ENCODE measurements around the gene MRAP2. TPM values are rescaled to one million over a fixed set of nuclear protein-coding genes. Genes with fewer than 3 reads are reported as not detected.
"Not testable (repeated sequence)": the region's sequence is repeated elsewhere in the genome, so short reads cannot be mapped to it uniquely, and the experiment has no call there.

The MRAP2 gene
- total RNA-seq, 2 experiments from 2014 or later, result not detected

DNA sequence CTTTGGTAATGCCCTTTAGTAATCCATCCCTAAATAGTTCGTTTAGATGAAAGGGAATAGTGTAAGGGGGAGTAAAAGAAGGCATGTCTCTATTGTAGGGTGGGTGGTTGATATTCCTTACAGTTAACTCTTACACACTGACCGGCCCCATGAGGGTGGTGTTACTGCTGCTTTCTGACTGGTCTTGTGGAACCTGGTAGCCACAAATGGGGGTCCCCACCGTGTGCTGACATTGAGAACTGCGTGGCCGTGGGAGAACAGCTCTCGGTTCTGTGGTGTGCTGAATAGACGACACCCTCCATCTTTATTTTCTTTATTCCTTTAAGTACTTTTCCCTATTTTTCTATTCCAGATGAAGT is 19.3 kb downstream of the MRAP2 start:
- H3K4me1 Mint-ChIP-seq, result no peaks in the 10 kb centered on the region
- H3K4me3 Mint-ChIP-seq, result no peak overlapping the region
- no peaks in the 10 kb centered on the region for H3K36me3 Mint-ChIP-seq
- H3K27me3 Mint-ChIP-seq, result no peaks in the 10 kb centered on the region
- no peak for DNase-seq
- H3K9me3 Mint-ChIP-seq, result no peaks in the 10 kb centered on the region
- H3K27ac Mint-ChIP-seq, result no peak overlapping the region

GRCh38 chr6:84055647-84056046 is 22.1 kb downstream of the MRAP2 start:
- no peaks in the 10 kb centered on the region for H3K27me3 Mint-ChIP-seq
- no peaks in the 10 kb centered on the region for H3K4me1 Mint-ChIP-seq
- no peaks in the 10 kb centered on the region for H3K9me3 Mint-ChIP-seq
- H3K27ac Mint-ChIP-seq, result no peak overlapping the region
- no peak for DNase-seq
- no peak overlapping the region for H3K4me3 Mint-ChIP-seq
- H3K36me3 Mint-ChIP-seq, result no peaks in the 10 kb centered on the region

- H3K36me3 Mint-ChIP-seq, result no peaks in the 10 kb centered on the region
- no peaks in the 10 kb centered on the region for H3K9me3 Mint-ChIP-seq
- H3K4me1 Mint-ChIP-seq, result no peaks in the 10 kb centered on the region
- H3K27me3 Mint-ChIP-seq, result no peaks in the 10 kb centered on the region
- no peak overlapping the region for H3K27ac Mint-ChIP-seq
- DNase-seq, result no peak
- no peak overlapping the region for H3K4me3 Mint-ChIP-seq
These were observed 24.3 kb downstream of the MRAP2 start for GRCh38 chr6:84057908-84058307.

- Mint-ChIP-seq H3K27me3 (no peaks in the 10 kb centered on the region), H3K9me3 (no peaks in the 10 kb centered on the region), H3K4me1 (no peaks in the 10 kb centered on the region), H3K27ac (no peak overlapping the region), H3K36me3 (no peaks in the 10 kb centered on the region), H3K4me3 (no peak overlapping the region)
- DNase-seq, result no peak
These were observed 25.5 kb downstream of the MRAP2 start for GRCh38 chr6:84059082-84059481.

DNA sequence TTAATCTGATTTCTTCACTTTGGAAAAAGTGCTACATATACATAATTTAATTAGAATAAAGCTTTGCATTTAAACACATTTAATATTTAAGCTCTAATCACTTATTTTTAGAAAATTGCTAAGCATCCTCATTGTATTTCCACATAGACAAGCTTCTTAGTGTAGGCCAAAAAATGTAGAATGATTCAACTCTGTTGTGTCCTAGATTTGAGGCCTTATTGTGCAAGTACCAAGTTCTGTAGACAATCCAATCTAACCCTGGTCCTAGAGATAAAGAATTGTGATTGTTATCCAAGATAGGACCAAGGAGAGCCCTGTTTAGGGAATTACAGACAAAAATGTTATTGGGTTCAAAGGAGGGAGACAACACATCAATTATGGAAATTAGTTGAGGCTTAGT is 27.6 kb downstream of the MRAP2 start:
- Mint-ChIP-seq H3K9me3 (no peaks in the 10 kb centered on the region), H3K36me3 (no peaks in the 10 kb centered on the region), H3K27ac (no peak overlapping the region), H3K27me3 (no peaks in the 10 kb centered on the region), H3K4me1 (no peaks in the 10 kb centered on the region), H3K4me3 (no peak overlapping the region)
- no peak for DNase-seq

DNA sequence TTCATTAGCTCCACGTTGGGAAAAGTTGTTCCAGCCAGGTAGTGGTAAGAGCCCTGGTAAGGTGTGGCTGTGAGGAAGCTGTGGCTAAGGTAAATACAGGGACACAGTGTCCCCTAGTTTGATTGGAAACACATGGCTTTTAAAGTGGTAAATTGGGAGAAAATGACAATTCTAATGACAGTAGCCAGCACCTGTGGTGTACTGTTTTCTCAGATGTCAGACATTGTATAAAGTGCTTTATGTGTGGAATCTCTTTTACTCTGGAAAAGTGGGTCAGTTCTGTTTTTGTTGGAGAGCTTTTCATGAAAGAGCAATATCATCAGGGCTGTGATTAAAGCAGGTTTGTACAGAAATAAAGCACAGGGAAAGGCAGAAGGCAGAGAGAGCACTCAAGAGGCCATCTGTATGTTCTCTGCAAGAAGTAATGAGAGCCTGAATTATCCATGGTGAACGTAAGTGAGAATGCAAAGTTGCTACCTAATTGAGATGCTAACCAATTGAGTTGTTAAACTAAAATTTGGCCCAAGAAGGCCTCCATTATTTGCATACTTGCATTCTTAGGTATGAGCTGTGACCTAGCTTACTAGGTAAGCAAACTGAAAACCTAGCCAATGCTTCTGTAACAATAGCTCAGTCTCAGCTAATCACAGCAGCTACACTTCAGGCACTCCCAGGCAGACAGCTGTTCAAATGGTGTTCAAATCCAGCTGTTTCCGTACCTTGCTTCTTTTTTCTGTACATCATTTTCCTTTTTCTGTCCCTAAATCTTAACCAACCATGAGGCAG is 28.2 kb downstream of the MRAP2 start:
- H3K27me3 Mint-ChIP-seq, result no peaks in the 10 kb centered on the region
- H3K9me3 Mint-ChIP-seq, result no peaks in the 10 kb centered on the region
- H3K36me3 Mint-ChIP-seq, result no peaks in the 10 kb centered on the region

GRCh38 chr6:84062519-84063154 is 29.1 kb downstream of the MRAP2 start:
- no peak overlapping the region for H3K4me3 Mint-ChIP-seq
- no peak for DNase-seq
- H3K9me3 Mint-ChIP-seq, result no peaks in the 10 kb centered on the region
- H3K4me1 Mint-ChIP-seq, result no peaks in the 10 kb centered on the region
- no peaks in the 10 kb centered on the region for H3K27me3 Mint-ChIP-seq
- no peaks in the 10 kb centered on the region for H3K36me3 Mint-ChIP-seq
- H3K27ac Mint-ChIP-seq, result no peak overlapping the region

More for the DNA sequence above, 28.2 kb downstream of the MRAP2 start:
- H3K27ac Mint-ChIP-seq, result no peak overlapping the region
- H3K4me1 Mint-ChIP-seq, result no peaks in the 10 kb centered on the region
- no peak for DNase-seq
- H3K4me3 Mint-ChIP-seq, result no peak overlapping the region

DNA sequence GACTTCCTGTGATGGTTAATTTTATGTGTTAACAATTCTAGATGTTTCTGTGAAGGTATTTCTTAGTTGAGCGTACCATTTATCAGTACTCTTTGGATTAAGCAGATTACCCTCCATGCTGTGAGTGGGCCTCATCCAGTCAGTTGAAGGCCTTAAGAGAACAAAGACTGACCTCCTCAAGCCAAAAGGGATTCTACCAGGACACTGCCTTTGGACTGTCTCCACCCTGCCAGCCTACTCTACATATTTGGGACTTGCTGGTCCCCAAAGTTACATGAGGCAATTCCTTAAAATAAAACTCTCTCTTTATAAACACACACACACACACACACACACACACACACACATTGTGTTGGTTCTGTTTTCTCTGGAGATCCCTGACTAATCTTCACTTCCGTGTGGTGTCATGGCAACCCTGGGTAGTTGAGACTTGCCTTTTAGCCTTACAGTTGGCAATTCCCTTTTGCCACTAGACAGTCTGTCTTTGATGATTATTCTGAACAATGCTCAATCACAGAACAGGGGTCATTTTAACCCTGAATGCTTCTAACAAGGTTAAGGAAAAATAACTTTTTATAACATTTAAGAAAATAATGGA is 32.2 kb downstream of the MRAP2 start:
- Mint-ChIP-seq H3K4me3 (no peak overlapping the region), H3K27me3 (peaks cover 5% of the 10 kb centered on the region), H3K27ac (no peak overlapping the region), H3K9me3 (peaks cover 1% of the 10 kb centered on the region), H3K4me1 (no peaks in the 10 kb centered on the region), H3K36me3 (no peaks in the 10 kb centered on the region)
- DNase-seq, result no peak

DNA sequence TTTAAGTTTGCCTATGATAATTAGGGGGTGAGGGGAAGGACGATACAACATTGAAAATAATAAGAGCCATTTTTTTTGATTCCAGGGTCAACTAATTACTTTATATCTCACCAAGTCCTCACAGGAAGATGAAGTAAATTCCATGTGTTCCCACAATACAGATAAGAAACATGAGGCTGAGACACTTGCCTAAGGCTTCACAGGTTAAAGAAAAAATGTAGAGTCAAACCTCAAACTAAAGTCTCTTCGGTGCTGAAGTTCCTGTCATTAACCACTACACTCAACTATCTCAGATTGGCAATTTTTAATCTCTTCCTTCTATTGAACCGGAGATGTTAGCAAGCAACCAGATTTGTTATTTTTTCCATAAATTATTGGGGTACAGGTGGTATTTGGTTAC is 33.0 kb downstream of the MRAP2 start:
- Mint-ChIP-seq H3K27me3 (peaks cover 12% of the 10 kb centered on the region), H3K4me1 (no peaks in the 10 kb centered on the region), H3K27ac (no peak overlapping the region), H3K36me3 (no peaks in the 10 kb centered on the region), H3K4me3 (no peak overlapping the region), H3K9me3 (peaks cover 1% of the 10 kb centered on the region)
- DNase-seq, result no peak

- peaks cover 21% of the 10 kb centered on the region for H3K27me3 Mint-ChIP-seq
- not testable (repeated sequence) for H3K27ac Mint-ChIP-seq, H3K4me1 Mint-ChIP-seq, DNase-seq, H3K9me3 Mint-ChIP-seq, H3K36me3 Mint-ChIP-seq, H3K4me3 Mint-ChIP-seq
These were observed 35.3 kb downstream of the MRAP2 start for GRCh38 chr6:84068873-84069272.

DNA sequence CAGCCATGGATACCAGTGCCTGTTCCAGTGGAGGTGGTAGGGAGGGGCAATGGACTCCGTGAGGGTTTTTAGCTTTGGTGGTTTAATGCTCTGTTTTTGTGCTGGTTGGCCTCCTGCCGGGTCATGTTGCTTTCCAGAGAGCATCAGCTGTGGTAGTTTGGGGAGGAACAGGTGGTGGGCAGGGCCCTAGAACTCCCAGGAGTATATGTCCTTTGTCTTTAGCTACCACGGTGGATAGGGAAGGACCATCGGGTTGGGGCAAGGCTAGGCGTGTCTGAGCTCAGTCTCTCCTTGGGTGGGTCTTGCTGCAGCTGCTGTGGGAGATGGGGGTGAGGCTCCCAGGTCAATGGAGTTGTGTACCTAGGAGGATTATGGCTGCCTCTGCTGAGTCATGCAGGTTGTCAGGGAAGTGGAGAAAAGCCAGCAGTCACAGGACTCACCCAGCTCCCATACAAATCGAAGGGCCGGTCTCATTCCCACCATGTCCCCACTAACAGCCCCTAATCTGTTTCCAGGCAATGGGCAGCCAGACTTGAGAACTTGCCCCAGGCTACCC is 38.9 kb downstream of the MRAP2 start:
- Mint-ChIP-seq H3K4me1 (no peaks in the 10 kb centered on the region), H3K27me3 (peaks cover 21% of the 10 kb centered on the region), H3K27ac (no peak overlapping the region), H3K36me3 (no peaks in the 10 kb centered on the region), H3K9me3 (peaks cover 1% of the 10 kb centered on the region), H3K4me3 (no peak overlapping the region)
- DNase-seq, result no peak

- Mint-ChIP-seq H3K4me3 (no peak overlapping the region), H3K36me3 (no peaks in the 10 kb centered on the region), H3K27me3 (peaks cover 19% of the 10 kb centered on the region), H3K27ac (no peak overlapping the region), H3K4me1 (no peaks in the 10 kb centered on the region), H3K9me3 (no peaks in the 10 kb centered on the region)
- DNase-seq, result no peak
These were observed 41.6 kb downstream of the MRAP2 start for GRCh38 chr6:84074988-84075781.

DNA sequence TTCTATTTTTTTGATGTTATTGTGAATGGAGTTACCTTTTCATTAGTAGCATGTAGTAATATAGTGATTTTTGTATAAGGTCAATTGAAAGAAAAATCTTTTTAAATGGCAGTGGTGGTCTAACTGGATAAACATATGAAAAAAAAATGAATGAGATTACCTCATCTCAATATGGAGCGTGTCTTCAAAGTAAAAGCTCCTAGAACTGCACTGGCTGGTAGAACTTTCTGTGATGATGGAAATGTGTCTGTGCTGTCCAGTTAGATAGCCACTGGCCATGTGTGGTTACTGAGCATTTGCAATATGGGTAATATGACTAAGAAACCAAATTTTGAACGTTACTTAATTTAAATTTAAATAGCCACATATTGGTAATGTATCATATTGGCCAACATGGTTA is 44.1 kb downstream of the MRAP2 start:
- Mint-ChIP-seq H3K27me3 (peaks cover 7% of the 10 kb centered on the region), H3K4me1 (no peaks in the 10 kb centered on the region)
- DNase-seq, result no peak

DNA sequence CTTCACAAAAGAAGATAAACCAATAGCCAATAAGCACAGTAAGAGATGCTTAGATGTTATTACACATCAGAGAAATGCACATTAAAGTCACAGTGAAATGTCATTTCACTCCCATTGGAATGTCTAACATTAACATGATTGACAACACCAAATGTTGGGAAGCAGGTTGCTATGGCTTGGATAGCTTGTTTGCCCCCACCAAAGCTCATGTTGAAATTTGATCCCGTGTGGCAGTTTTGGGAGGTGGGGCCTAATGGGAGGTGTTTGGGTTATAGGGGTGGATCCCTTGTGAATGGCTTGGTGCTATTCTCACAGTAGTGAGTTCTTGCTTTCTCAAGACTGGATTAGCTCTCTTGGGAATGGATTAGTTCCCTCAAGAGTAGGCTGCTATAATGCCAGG is 44.8 kb downstream of the MRAP2 start:
- H3K36me3 Mint-ChIP-seq, result no peaks in the 10 kb centered on the region
- no peak overlapping the region for H3K4me3 Mint-ChIP-seq
- no peaks in the 10 kb centered on the region for H3K9me3 Mint-ChIP-seq
- peaks cover 7% of the 10 kb centered on the region for H3K27me3 Mint-ChIP-seq
- H3K4me1 Mint-ChIP-seq, result no peaks in the 10 kb centered on the region
- DNase-seq, result no peak
- H3K27ac Mint-ChIP-seq, result no peak overlapping the region

More for the DNA sequence above, 44.1 kb downstream of the MRAP2 start:
- no peak overlapping the region for H3K27ac Mint-ChIP-seq
- no peak overlapping the region for H3K4me3 Mint-ChIP-seq
- no peaks in the 10 kb centered on the region for H3K36me3 Mint-ChIP-seq
- no peaks in the 10 kb centered on the region for H3K9me3 Mint-ChIP-seq

- H3K27me3 Mint-ChIP-seq, result peaks cover 3% of the 10 kb centered on the region
- no peaks in the 10 kb centered on the region for H3K4me1 Mint-ChIP-seq
- DNase-seq, result no peak
- H3K36me3 Mint-ChIP-seq, result no peaks in the 10 kb centered on the region
- no peaks in the 10 kb centered on the region for H3K9me3 Mint-ChIP-seq
- H3K4me3 Mint-ChIP-seq, result no peak overlapping the region
- H3K27ac Mint-ChIP-seq, result no peak overlapping the region
These were observed 47.6 kb downstream of the MRAP2 start for GRCh38 chr6:84081222-84081621.
